Osteoblast (primary cell): ENCODE data around the gene TTC21A. TPM values are rescaled to one million over a fixed set of nuclear protein-coding genes. Genes with fewer than 3 reads are reported as not detected.

Source experiments
- DNase-seq: peaks from one replicate; pipeline ENCODE4 v3.0.0; 2011; ENCODE audit warnings: low spot score, mixed read lengths; ENCODE audit not compliant: insufficient read length; ENCODE audit errors: missing footprints
- H2AFZ ChIP-seq: 2 replicates; pipeline ENCODE4 v1.6.0; 2011; ENCODE audit warnings: mild to moderate bottlenecking, low read length
- H3K27ac ChIP-seq: 2 replicates; pipeline ENCODE4 v1.5.1; 2011; ENCODE audit warnings: mild to moderate bottlenecking, low read depth, low read length, moderate library complexity
- H3K27me3 ChIP-seq: 2 replicates; pipeline ENCODE4 v1.6.0; 2012; ENCODE audit warnings: mild to moderate bottlenecking, control low read depth, inconsistent platforms, low read length, moderate library complexity; ENCODE audit not compliant: insufficient read depth
- H3K36me3 ChIP-seq: 2 replicates; pipeline ENCODE4 v1.5.1; 2011; ENCODE audit warnings: mild to moderate bottlenecking, low read length, control low read depth, moderate library complexity; ENCODE audit not compliant: insufficient read depth
- H3K4me1 ChIP-seq: 2 replicates; pipeline ENCODE4 v1.5.1; 2011; ENCODE audit warnings: mild to moderate bottlenecking, low read length, control low read depth, moderate library complexity; ENCODE audit not compliant: insufficient read depth
- H3K4me2 ChIP-seq: 2 replicates; pipeline ENCODE4 v1.6.0; 2011; ENCODE audit warnings: mild to moderate bottlenecking, low read length; ENCODE audit not compliant: insufficient read depth
- H3K4me3 ChIP-seq: fragments of 200-600 bp; sonication (generic); 3 replicates; pipeline ENCODE4 v1.5.1; 2012; ENCODE audit warnings: mild to moderate bottlenecking, low read length, inconsistent platforms; ENCODE audit not compliant: insufficient read depth
- H3K79me2 ChIP-seq: 2 replicates; pipeline ENCODE4 v1.6.0; 2012; ENCODE audit warnings: mild to moderate bottlenecking, low read length, control low read depth, inconsistent platforms; ENCODE audit not compliant: insufficient read depth
- H3K9me3 ChIP-seq: 2 replicates; pipeline ENCODE4 v1.5.1; 2011; ENCODE audit warnings: low read depth, low read length, control low read depth
- H4K20me1 ChIP-seq: 2 replicates; pipeline ENCODE4 v1.6.0; 2012; ENCODE audit warnings: mild to moderate bottlenecking, low read length, control low read depth; ENCODE audit not compliant: insufficient read depth
- small RNA-seq: library from RNA; depleted of rRNA; stranded (forward); fragments of <200 nt; gene quantifications from one replicate; pipeline ENCODE3, GENCODE V24; 2012
- total RNA-seq: library from RNA; depleted of rRNA; stranded (reverse); fragments of >200 nt; gene quantifications from 2 replicates; pipeline ENCODE4 v1.2.3, GENCODE V29; 2012
- TF ChIP-seq, protein P1 (sequence below): IDR thresholded peaks from 2 replicates; pipeline ENCODE4 v1.5.1; 2011; ENCODE audit warnings: mild to moderate bottlenecking, low read depth, low read length, moderate library complexity; ENCODE audit errors: extremely low read depth

TTC21A gene
- total RNA-seq, 1 donor, result 6.9 TPM

DNA sequence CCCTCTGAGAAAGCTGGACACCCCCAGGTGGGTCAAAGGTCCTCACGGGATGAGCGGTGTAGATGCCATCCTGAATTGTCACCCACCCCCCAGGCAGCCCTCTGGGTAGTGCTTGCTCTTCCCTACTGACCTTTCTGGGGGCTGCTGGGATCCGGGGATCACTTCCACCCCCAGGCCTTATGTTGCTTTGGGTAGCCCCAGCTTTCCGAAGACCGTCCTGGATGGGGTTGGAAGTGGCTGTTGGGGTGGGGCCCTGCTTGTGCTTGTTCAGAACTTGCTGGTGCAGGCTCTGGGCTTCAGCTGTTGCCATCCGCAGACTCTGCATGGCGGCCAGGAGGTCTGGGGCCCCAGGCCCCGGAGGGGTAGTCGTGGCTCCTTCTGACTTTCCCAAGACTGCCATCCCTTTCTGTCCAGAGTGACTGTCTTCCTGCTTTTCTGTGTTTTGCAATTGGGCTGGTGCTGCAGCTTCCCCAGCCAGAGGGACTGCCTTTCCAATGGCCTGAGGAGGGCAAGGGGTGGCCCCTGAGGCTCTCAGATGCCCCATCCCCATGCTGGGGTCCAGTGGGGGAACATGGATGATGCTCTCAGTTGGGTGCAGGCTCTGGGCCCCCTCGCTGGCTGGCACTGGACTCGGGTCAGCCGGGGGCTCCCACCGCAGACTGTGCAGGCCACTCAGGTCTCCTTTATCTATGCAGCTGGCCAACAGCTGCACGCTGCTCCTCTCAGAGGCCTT is 78.6 kb downstream of the TTC21A start:
- Histone ChIP-seq H3K36me3 (no peaks in the 10 kb centered on the region), H3K4me1 (peaks cover under 1% of the 10 kb centered on the region), H2AFZ (no peak overlapping the region), H3K79me2 (no peaks in the 10 kb centered on the region), H4K20me1 (peaks cover 2% of the 10 kb centered on the region), H3K27ac (no peak overlapping the region), H3K4me3 (no peak overlapping the region), H3K9me3 (no peaks in the 10 kb centered on the region), H3K27me3 (no peaks in the 10 kb centered on the region), H3K4me2 (no peak overlapping the region)
- TF ChIP-seq, protein P1, sequence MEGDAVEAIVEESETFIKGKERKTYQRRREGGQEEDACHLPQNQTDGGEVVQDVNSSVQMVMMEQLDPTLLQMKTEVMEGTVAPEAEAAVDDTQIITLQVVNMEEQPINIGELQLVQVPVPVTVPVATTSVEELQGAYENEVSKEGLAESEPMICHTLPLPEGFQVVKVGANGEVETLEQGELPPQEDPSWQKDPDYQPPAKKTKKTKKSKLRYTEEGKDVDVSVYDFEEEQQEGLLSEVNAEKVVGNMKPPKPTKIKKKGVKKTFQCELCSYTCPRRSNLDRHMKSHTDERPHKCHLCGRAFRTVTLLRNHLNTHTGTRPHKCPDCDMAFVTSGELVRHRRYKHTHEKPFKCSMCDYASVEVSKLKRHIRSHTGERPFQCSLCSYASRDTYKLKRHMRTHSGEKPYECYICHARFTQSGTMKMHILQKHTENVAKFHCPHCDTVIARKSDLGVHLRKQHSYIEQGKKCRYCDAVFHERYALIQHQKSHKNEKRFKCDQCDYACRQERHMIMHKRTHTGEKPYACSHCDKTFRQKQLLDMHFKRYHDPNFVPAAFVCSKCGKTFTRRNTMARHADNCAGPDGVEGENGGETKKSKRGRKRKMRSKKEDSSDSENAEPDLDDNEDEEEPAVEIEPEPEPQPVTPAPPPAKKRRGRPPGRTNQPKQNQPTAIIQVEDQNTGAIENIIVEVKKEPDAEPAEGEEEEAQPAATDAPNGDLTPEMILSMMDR, result no peak
- peak; percentile 56 for DNase-seq

DNA sequence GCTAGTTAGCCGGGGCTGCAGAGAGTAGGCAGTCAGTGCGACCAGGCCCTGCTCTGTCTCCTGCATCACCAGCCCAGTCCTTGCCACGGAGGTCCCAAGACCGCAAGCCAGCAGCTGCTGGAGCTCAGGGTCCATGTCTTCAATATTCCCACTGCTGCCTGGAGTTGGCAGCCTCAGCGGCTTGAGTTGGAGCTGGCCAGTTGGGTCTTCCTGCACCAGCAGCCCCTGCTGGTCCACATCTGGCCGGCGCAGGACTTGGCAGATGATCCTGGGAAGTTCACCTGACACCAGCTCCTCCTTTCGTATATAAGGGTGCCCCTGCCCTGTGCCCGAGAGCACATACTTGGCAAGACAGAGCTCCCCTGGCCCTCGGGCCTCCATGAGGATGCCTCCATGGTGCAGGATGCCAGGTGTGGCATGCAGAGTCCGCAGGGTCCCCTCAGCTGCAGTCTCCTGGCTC is 79.2 kb downstream of the TTC21A start:
- TF ChIP-seq, protein P1, result no peak
- Histone ChIP-seq H3K36me3 (no peaks in the 10 kb centered on the region), H3K27ac (no peak overlapping the region), H3K27me3 (no peaks in the 10 kb centered on the region), H3K9me3 (no peaks in the 10 kb centered on the region), H3K4me2 (no peak overlapping the region), H4K20me1 (peaks cover 2% of the 10 kb centered on the region), H3K79me2 (no peaks in the 10 kb centered on the region), H3K4me1 (no peaks in the 10 kb centered on the region), H3K4me3 (no peak overlapping the region), H2AFZ (no peak overlapping the region)
- DNase-seq, result peak; percentile 42

DNA sequence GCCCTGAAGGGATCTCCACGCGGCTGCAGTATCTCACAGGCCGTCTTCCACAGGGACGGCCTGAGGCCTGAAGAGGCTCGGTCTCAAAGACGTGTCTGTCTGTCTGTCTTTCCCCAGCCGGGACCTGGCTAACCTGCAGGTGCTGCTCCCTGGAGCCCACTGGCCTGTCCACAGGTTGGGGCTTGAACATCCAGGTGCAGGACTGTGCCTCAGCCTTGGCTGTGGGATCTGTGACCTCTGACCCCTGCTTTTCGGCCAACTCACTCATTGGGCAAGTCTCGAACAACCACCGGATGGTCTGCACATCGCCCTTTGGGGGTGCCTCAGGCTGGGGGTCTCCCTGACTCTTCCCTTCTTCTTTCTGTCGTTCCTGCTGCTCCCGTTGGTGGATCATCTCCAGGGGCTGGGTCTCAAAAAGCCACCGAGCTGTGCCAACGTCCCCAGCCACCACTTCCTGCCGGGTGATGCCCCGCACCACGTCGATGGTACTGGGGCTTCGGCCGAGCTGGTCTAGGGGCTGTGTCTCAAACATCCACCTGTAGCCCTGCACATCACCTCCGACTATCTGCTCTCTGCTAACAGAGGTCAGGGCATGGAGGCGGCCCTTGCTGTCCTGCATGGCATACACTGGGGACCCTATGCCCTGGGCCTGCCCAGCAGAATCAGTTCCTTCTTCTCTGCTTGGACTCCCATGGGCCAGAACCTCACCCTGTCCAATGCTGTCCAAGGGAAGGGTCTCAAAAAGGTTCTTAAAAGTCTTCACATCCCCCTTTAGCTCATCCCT is 80.1 kb downstream of the TTC21A start:
- H3K36me3 ChIP-seq, result no peaks in the 10 kb centered on the region
- no peaks in the 10 kb centered on the region for H3K79me2 ChIP-seq
- H3K4me2 ChIP-seq, result no peak overlapping the region
- no peak overlapping the region for H3K4me3 ChIP-seq
- TF ChIP-seq, protein P1, result no peak
- H3K4me1 ChIP-seq, result peaks cover 2% of the 10 kb centered on the region
- no peaks in the 10 kb centered on the region for H3K27me3 ChIP-seq
- peak; percentile 66 for DNase-seq
- H4K20me1 ChIP-seq, result peaks cover 2% of the 10 kb centered on the region
- no peak overlapping the region for H2AFZ ChIP-seq
- H3K27ac ChIP-seq, result no peak overlapping the region
- no peaks in the 10 kb centered on the region for H3K9me3 ChIP-seq

Small RNA genes lying within 50 kb of the gene (small RNA-seq; reads per million reads assigned to genes)
- not detected for gene RF00017

Other genes starting within 250 kb of the TTC21A start
- under 0.01 TPM in 1 of 2 replicates, not detected in the other for gene SCN11A, start 55.7 kb upstream of the TTC21A start, total RNA-seq
- 39.8 TPM in 2 replicates for gene WDR48, start 55.7 kb upstream of the TTC21A start, total RNA-seq
- gene GORASP1, start 53 bp upstream of the TTC21A start, total RNA-seq, result 44.5 and 46.0 TPM in 2 replicates
- gene CSRNP1, start 45.9 kb downstream of the TTC21A start, total RNA-seq, result 5.8 and 8.0 TPM in 2 replicates
- gene XIRP1, start 84.9 kb downstream of the TTC21A start, total RNA-seq, result under 0.01 TPM in 2 replicates
- under 0.01 TPM in 2 replicates for gene CX3CR1, start 172.4 kb downstream of the TTC21A start, total RNA-seq
- gene CCR8, start 222.0 kb downstream of the TTC21A start, total RNA-seq, result not detected in 2 replicates